H4 (cell line): ENCODE results near the gene ARHGAP15. TPM values are rescaled to one million over a fixed set of nuclear protein-coding genes. Genes with fewer than 3 reads are reported as not detected.
A peak's percentile ranks its signal among the peaks of the same experiment; 100 is the strongest.

ENCODE experiments used
- DNase-seq: peaks from one replicate; pipeline ENCODE4 v3.0.0-alpha.2; 2015; ENCODE audit warnings: low spot score
- total RNA-seq: library from RNA; depleted of rRNA; stranded (reverse); fragments of >200 nt; shearing (Covaris generic); gene quantifications from 2 replicates; pipeline ENCODE4 v1.2.3, GENCODE V29; 2014

The ARHGAP15 gene
- total RNA-seq, 1 experiment from 2014 or later, result 0.15 TPM

- no peak for DNase-seq
Observed at GRCh38 chr2:143144813-143145455, 15.7 kb downstream of the ARHGAP15 start.

GRCh38 chr2:143146366-143146765 lies 17.1 kb downstream of the ARHGAP15 start:
- no peak for DNase-seq

- DNase-seq, result no peak
Observed at GRCh38 chr2:143146815-143147530, 17.8 kb downstream of the ARHGAP15 start.

DNA sequence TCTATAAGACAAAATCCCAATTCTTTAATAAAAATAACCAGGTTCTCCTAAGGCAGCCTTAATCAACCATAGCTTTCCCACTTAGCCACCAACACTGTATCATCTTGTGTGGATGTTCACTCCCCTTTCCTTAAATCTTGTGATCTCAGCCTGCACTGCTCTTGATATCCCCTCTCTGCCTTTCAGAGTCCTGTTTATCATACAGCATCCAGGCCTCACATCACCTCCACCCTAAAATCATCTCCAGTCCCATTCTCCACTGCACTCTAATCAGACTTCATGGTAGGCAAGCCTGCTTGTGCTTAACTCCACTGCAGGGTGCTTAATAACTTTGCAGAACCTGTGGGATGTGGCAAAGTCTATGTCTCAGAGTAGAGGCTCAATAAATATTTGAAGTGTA lies 18.8 kb downstream of the ARHGAP15 start:
- DNase-seq, result no peak

GRCh38 chr2:143148757-143149156 lies 19.5 kb downstream of the ARHGAP15 start:
- DNase-seq, result no peak

GRCh38 chr2:143150287-143150686 lies 21.1 kb downstream of the ARHGAP15 start:
- no peak for DNase-seq

DNA sequence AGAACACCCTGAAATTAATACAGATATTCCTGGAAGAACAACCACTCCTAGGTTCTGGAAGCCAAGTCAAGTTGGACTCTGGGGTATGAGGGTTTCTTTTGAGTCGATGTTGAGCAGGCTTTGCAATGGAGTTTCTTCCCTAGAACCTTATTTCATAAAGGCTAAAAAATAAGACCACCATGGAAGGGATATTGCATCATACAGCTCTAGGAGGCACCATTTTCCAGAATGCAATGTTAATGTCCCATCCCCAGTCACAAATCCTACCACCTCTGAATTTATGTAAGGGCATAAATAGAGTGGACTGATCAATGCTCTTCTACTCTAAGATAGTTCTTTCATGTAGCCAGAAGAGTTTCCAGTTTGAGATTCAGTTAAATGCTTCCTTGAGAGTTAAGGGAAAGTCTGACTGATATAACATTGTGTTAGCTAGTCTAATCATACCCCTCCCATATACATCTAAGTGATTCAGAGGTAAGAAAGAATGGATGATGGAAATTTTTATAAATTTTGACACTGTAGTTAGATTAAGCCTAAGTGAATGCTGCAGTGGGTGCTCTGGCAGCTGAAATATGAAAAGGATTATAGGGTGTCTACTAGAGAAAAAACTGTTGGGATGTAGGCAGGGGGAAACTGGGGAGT lies 22.0 kb downstream of the ARHGAP15 start:
- DNase-seq, result no peak

GRCh38 chr2:143152219-143152618 lies 23.0 kb downstream of the ARHGAP15 start:
- DNase-seq, result no peak

- no peak for DNase-seq
Observed at GRCh38 chr2:143152637-143153036, 23.4 kb downstream of the ARHGAP15 start.

DNA sequence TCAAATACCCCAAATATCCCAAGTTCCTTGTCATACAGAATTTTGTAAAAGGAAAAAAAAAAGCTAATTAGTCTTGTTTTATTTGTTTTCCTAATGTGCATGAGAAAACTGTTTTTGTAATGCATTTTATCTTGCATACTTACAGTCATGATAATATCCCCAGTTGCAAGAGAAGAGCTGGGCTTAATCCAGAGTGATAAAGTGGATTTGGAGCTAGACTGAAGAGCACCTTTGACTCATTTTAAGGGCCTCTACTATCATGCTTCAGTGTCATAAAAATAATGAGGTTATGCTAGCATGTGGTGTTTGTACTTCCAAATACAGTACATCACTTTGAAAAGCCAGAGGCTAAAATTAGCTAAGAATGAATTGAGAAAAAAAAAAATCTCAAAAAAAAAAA lies 26.4 kb downstream of the ARHGAP15 start:
- DNase-seq, result no peak

- DNase-seq, result no peak
Observed at GRCh38 chr2:143157001-143157400, 27.8 kb downstream of the ARHGAP15 start.

- DNase-seq, result no peak
Observed at GRCh38 chr2:143157418-143157817, 28.2 kb downstream of the ARHGAP15 start.

GRCh38 chr2:143158098-143158497 lies 28.9 kb downstream of the ARHGAP15 start:
- no peak for DNase-seq

GRCh38 chr2:143158551-143159485 lies 29.6 kb downstream of the ARHGAP15 start:
- DNase-seq, result no peak

DNA sequence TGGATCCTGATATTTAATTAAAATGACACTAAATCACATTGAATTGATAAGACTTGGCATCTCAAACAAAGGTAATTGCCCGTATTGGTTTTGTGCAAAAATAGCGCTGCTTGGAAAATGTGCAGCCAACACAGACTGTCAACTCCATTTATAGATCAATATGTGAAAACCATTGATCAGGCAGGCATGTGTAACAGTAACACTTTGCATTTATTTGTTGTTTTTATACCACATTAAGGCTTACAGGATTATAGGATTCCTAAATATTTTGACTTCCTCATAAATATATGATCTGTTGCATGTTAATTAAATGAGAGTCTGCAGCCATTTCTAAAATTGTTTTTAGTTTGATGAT lies 30.2 kb downstream of the ARHGAP15 start:
- no peak for DNase-seq

DNA sequence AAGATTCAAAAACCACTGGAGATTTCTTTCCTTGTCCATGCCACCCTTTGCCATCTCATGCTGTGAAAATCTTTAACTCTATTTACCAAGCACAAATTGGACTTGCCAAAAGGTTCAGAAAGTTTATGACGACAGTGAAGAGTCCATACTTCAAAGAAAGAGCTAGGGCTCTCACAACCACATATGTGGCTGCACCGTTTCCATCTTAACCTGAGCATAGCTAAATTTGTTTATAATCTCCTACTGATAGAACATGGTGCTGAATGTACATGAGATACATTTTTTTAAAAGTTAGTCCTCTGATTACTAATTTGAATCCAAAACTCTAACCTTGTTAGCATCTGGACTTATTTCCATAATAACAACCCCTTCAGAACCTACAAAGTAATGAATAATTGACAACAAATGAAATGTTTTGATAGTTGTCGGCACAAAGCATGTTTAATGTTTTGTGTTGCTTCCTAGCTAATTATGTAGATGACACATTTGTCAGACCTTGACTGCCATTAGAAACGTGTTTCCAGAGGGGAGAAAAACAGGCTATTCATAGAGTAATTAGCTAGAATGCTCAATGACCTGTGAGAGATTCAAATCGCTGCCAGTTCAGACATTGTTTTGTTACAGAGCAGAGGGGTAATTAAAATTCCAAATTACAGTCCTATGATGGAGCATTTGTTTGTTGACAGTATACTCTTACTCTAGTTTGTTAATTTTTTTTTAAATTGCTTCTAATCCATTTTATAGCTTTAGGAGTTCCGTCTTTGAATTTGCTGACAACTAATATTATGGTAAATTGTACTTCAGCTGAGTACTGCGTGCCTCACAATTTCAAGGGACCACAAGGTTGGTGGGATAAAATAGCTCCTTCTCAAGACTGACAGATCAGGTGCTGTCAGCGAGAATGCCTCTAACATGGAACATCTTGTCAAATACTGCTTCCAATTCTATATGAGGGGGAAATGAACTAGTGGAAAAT lies 31.8 kb downstream of the ARHGAP15 start:
- DNase-seq, result no peak

- DNase-seq, result peak; percentile 68
Observed at GRCh38 chr2:143162123-143162837, 33.1 kb downstream of the ARHGAP15 start.

- no peak for DNase-seq
Observed at GRCh38 chr2:143162997-143163396, 33.8 kb downstream of the ARHGAP15 start.

DNA sequence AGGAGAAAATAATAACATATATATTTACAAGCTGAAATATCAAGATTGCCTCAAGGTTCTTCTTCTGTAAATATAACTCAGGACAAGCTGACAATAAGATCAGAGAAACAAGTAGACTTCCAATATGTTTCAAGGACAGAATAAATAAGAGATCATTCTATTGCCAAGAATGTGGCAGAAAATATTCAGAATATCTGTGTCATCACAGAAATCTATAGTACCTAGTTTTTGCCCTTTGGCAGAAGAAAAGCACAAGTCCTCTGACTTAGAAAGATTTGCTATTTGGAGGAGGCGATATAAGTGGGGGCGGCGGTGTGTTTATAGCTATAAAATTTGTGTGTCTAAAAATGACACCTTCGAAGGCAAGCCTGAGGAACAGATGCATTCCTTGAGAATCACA lies 34.3 kb downstream of the ARHGAP15 start:
- no peak for DNase-seq

GRCh38 chr2:143165291-143165690 lies 36.1 kb downstream of the ARHGAP15 start:
- no peak for DNase-seq
